GM12864 (cell line): Measurements from ENCODE around the gene PTPN5.

ENCODE experiments used
- DNase-seq: peaks from one replicate; pipeline ENCODE4 v3.0.0-alpha.2; 2011; ENCODE audit warnings: low read depth
- H3K4me3 ChIP-seq: 2 replicates; pipeline ENCODE4 v1.5.1; 2011; ENCODE audit warnings: mild to moderate bottlenecking, low read depth, low read length, control low read depth
- TF ChIP-seq, protein P1 (sequence below): IDR thresholded peaks from 2 replicates; pipeline ENCODE4 v1.5.1; 2011; ENCODE audit warnings: low read depth, mild to moderate bottlenecking, moderate library complexity, low read length, control low read depth, inconsistent platforms; ENCODE audit errors: missing control alignments

PTPN5 gene

DNA sequence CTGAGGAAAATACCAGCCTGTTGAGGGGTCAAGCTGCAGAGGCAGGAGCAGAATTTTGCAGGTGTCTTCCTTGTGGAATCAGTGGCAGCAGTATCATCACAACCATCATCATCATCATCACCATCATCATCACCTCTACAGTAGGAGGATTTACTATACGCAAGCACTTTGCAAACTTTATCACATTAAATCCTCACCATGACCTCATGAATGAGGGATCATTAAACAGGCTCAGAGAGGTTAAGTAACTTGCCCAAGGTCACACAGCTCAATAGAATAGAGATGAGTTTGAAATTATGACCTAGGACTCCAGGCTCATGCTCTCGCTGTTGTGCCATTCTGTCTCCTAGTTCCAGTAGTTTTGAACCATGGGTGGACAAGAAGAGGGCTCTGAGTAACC is 25.6 kb downstream of the PTPN5 start:
- DNase-seq: no peak
- TF ChIP-seq, protein P1, sequence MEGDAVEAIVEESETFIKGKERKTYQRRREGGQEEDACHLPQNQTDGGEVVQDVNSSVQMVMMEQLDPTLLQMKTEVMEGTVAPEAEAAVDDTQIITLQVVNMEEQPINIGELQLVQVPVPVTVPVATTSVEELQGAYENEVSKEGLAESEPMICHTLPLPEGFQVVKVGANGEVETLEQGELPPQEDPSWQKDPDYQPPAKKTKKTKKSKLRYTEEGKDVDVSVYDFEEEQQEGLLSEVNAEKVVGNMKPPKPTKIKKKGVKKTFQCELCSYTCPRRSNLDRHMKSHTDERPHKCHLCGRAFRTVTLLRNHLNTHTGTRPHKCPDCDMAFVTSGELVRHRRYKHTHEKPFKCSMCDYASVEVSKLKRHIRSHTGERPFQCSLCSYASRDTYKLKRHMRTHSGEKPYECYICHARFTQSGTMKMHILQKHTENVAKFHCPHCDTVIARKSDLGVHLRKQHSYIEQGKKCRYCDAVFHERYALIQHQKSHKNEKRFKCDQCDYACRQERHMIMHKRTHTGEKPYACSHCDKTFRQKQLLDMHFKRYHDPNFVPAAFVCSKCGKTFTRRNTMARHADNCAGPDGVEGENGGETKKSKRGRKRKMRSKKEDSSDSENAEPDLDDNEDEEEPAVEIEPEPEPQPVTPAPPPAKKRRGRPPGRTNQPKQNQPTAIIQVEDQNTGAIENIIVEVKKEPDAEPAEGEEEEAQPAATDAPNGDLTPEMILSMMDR: no peak

DNA sequence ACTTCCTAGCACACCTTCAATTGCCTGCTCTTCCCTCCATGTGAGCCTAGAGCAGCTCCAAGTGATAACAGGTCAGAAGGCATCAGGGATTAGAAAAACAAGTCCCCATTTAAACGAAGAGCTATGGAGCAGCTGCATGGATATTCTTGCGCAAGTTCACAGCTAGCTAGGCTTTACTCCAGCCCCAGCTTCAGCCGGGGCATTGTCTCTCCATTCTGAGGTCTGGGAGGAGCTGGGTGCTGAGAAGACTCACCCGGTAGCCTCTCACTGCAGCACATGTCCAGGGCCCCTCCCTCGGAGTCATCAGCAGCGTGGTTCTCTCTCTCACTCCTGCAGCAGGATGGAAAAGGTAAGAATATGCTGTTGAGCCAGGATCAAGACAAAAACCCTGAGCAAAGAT is 26.0 kb downstream of the PTPN5 start:
- no peak overlapping the region for H3K4me3 ChIP-seq
- TF ChIP-seq, protein P1: no peak
- DNase-seq: no peak

More for the DNA sequence above, 25.6 kb downstream of the PTPN5 start:
- no peak overlapping the region for H3K4me3 ChIP-seq

DNA sequence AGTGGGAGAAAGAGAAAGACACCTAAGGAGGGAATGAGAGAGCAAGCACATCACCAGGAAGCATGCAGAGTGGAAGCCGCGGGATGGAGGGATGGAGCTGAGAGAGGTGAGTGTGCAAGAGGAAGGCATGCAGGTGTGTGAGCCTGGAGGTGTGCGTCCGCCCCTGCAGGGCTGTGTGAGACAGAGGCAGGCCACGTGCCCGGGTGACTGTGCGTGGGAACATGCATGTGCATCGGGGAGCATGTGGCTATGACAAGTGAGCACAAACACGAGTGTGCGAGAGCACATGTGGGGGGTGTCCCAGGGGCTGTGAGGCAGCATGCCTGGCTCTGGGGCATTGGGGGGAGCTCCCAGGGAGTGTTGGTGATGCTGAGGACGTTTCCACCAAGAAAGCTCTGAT is 29.9 kb downstream of the PTPN5 start:
- no peak for DNase-seq
- no peak overlapping the region for H3K4me3 ChIP-seq
- TF ChIP-seq, protein P1: no peak

DNA sequence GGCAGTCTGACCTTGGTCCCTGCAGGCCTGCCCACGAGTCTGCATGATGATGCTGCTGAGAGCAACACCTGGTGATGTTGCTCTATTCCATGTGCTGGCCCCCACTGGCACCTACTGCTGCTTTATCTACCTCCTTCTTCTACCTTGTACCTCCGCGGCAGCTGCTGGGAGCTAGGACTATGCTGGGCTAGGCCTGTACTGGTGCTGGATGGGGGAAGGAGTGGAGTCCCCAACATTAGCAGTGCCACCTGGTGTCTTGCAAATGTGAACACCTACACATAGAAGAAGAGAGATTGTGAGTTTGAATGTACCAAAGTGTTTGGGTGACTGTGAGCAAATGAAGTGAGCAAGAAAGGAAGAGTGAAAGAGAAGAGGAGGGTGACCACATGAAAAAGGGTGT is 30.5 kb downstream of the PTPN5 start:
- DNase-seq: no peak
- H3K4me3 ChIP-seq: no peak overlapping the region
- TF ChIP-seq, protein P1: no peak

DNA sequence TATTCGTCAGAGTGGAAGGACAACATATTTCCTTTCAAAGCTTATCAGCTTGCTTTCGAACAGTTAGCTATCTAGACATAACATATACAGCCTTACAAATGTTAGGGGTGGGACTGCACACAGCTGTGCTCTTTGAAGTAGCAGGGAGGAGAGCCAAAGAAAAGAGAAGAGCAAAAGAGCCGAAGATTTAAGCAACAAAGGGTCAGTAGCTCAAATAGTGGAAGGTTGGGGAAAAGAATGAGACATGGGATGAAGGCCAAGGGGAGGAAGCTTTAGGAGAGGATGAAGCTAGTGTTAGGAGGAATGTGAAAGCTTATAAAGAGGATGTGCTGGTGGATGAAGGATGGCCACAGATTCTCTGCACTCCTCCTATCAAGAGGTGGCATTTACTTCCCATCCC is 33.8 kb downstream of the PTPN5 start:
- no peak for DNase-seq
- H3K4me3 ChIP-seq: no peak overlapping the region
- TF ChIP-seq, protein P1: no peak

DNA sequence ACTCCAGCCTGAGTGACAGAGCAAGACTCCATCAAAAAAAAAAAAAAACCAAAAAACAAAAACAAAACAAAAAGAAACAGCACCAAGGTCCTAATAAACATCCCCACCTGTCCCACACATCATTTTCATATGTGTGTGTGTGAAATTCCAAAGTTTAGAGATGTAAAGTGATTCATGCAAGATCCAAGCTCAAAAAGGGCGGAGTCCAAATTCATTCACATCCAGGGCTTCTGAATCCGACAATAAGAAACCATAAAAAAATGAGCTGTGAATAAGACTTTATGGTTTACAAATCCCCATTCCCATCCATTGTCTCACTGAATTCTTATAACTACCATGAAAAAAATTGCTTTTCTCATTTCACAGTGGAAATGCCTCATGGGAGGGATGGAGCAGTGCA is 34.7 kb downstream of the PTPN5 start:
- no peak for DNase-seq
- TF ChIP-seq, protein P1: no peak
- H3K4me3 ChIP-seq: no peak overlapping the region

DNA sequence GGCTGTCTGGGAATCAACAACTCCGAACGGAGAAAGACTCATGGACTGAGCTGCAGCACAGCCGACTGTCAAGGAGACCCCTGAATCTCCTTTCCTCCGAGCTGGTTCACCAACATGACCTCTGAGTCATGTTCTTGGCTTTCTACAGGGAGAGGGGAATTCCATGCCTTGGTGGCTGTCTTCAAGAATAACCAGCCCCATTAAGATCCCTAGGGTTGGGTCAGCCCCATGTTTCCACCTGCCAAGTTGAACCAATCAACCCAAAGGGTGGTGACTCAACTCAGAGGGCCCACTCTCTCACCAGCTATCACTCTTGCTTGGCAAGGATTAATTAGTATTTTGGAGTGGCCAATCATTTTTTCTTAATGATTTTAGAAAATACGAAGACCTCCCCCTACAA is 37.3 kb downstream of the PTPN5 start:
- no peak overlapping the region for H3K4me3 ChIP-seq
- DNase-seq: no peak
- TF ChIP-seq, protein P1: no peak
